MCF 10A (cell line): ENCODE results near the gene PYGL. TPM values are rescaled to one million over a fixed set of nuclear protein-coding genes. Genes with fewer than 3 reads are reported as not detected.

Experiments used
- BruUV-seq: library from RNA; stranded (reverse); fragments of 400-500 nt; replicated peaks from 2 replicates; lab custom pipeline; 2021; lab: Mats Ljungman, UMichigan
- CTCF ChIA-PET: fragments of 300-600 bp; sonication (Branson Sonifier 250); formaldehyde crosslinking; extraction: SDS; loops from one replicate; lab custom pipeline; 2021; ENCODE audit warnings: antibody characterized with exemption, inconsistent platforms; lab: Yijun Ruan, JAX
- POLR2A ChIA-PET: fragments of 300-600, 350-650 bp; sonication (Branson Sonifier 250); formaldehyde crosslinking; extraction: SDS; loops from one replicate; lab custom pipeline; 2020; ENCODE audit warnings: antibody characterized with exemption, inconsistent platforms; lab: Yijun Ruan, JAX
- DNase-seq: peaks from one replicate; pipeline ENCODE4 v3.0.0-alpha.2; 2018; ENCODE audit not compliant: unreplicated experiment
- H3K27ac Mint-ChIP-seq: one replicate; pipeline ENCODE4 v1.8.0; 2022; ENCODE audit warnings: mild to moderate bottlenecking, low read depth, mixed read lengths; ENCODE audit not compliant: unreplicated experiment
- H3K27me3 Mint-ChIP-seq: one replicate; pipeline ENCODE4 v1.8.0; 2022; ENCODE audit warnings: mixed read lengths; ENCODE audit not compliant: insufficient read depth, unreplicated experiment
- H3K36me3 Mint-ChIP-seq: one replicate; pipeline ENCODE4 v1.8.0; 2022; ENCODE audit warnings: mild to moderate bottlenecking, moderate library complexity, mixed read lengths; ENCODE audit not compliant: insufficient read depth, unreplicated experiment
- H3K4me1 Mint-ChIP-seq: one replicate; pipeline ENCODE4 v1.8.0; 2022; ENCODE audit warnings: mixed read lengths; ENCODE audit not compliant: insufficient read depth, unreplicated experiment
- H3K4me3 Mint-ChIP-seq: one replicate; pipeline ENCODE4 v1.8.0; 2022; ENCODE audit warnings: mild to moderate bottlenecking, moderate library complexity, mixed read lengths; ENCODE audit not compliant: unreplicated experiment
- H3K9me3 Mint-ChIP-seq: one replicate; pipeline ENCODE4 v1.8.0; 2022; ENCODE audit warnings: mixed read lengths; ENCODE audit not compliant: unreplicated experiment
- CTCF ChIP-seq: fragments of 200-600 bp; IDR thresholded peaks from one replicate; pipeline ENCODE4 v1.8.0; 2022; ENCODE audit warnings: antibody characterized with exemption, mild to moderate bottlenecking; ENCODE audit not compliant: unreplicated experiment
- intact Hi-C: fragments of 100-400 bp; cut with micrococcal nuclease; formaldehyde crosslinking; loops from 2 replicates; pipeline ENCODE4 v1.14.1; 2022
- total RNA-seq: library from RNA; stranded (reverse); gene quantifications from 2 replicates; pipeline ENCODE4 v1.2.3, GENCODE V29; 2022

PYGL gene
- total RNA-seq, 1 experiment from 2014 or later = 87.3 TPM

- DNase-seq = no peak
- POLR2A ChIA-PET = no interaction called here
- no peak overlapping the region for H3K27ac Mint-ChIP-seq
Measured at GRCh38 chr14:50887476-50887875, 56.8 kb downstream of the PYGL start.

GRCh38 chr14:50883827-50884197, 60.5 kb downstream of the PYGL start:
- Mint-ChIP-seq H3K4me1 (peaks cover 5% of the 10 kb centered on the region), H3K27me3 (no peaks in the 10 kb centered on the region), H3K27ac (no peak overlapping the region), H3K4me3 (no peak overlapping the region), H3K36me3 (peaks cover 11% of the 10 kb centered on the region), H3K9me3 (no peaks in the 10 kb centered on the region)
- ChIA-PET CTCF (interaction anchor here (0.6 kb wide), 2 partner anchors 16 to 324 kb away, joined by 3 to 4 read pairs; partner anchors contain the start of gene ATL1), POLR2A (interaction anchor here (0.7 kb wide), 2 partner anchors 24 to 211 kb away, joined by 3 read pairs; partner anchors contain the start of gene TRIM9)
- DNase-seq = no peak
- intact Hi-C loops = no loop called here
- no peak for TF ChIP-seq CTCF
- BruUV-seq = no TSS peak

More at GRCh38 chr14:50887476-50887875, 56.8 kb downstream of the PYGL start:
- CTCF ChIA-PET = interaction anchor here (0.6 to 1.4 kb wide), 2 partner anchors 27 to 110 kb away, joined by 3 to 5 read pairs; no protein-coding TSS in a partner anchor
- Mint-ChIP-seq H3K4me1 (peaks cover 5% of the 10 kb centered on the region), H3K27me3 (no peaks in the 10 kb centered on the region), H3K9me3 (no peaks in the 10 kb centered on the region), H3K4me3 (no peak overlapping the region), H3K36me3 (peaks cover 11% of the 10 kb centered on the region)
- no peak for TF ChIP-seq CTCF
- BruUV-seq = no TSS peak
- intact Hi-C loops = no loop called here

DNA sequence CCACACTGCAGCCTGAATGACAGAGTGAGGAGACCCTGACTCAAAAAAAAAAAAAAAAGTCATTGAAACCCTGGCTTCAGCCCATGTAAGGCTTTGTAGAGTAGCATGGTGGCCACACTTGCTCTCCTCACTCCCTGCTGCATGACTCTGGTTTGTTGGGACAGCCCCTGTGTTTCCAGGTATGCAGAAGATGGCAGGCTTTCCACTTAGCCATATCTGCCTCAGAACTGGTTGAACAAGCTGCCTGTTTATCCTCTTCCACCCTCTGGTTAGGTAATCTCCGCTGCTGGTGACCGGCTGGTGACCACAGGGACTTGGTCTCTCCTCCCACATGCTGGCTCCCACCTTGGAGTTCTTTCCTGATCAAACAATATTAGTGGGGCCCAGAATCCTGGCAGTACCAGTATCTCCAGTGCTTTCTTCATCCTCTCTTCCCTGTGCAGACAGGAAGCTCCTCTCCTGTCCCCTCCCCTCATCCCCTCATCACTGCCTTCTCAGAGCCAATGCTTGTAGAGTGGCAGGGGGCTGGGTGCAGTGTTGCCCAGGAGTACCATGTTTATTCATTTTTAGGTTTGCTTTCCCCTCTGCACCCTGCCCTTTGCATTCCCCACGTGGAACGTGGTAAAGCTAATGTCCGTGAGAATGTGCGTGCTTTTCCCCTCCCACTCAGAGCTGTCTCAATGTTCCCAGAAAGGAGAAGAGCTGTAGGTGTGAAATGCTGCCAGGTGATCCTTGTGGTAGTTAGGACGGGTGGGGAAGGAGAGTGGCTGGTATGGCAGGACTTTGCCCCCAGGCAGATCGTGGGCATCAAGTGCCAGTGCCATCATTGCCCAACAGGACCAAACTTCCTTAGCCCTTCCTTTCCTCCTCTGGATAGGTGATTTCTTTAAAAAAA, 61.1 kb downstream of the PYGL start:
- no peak for TF ChIP-seq CTCF
- Mint-ChIP-seq H3K36me3 (peaks cover 11% of the 10 kb centered on the region), H3K27me3 (no peaks in the 10 kb centered on the region), H3K4me3 (no peak overlapping the region), H3K9me3 (no peaks in the 10 kb centered on the region), H3K27ac (no peak overlapping the region), H3K4me1 (peaks cover 5% of the 10 kb centered on the region)
- CTCF ChIA-PET = interaction anchor here (0.6 to 1.6 kb wide), 2 partner anchors 16 to 23 kb away, joined by 4 to 6 read pairs; no protein-coding TSS in a partner anchor
- POLR2A ChIA-PET = interaction anchor here (0.7 kb wide), 1 partner anchor 212 kb away, joined by 3 read pairs; the partner anchor contains the start of gene TRIM9
- BruUV-seq = no TSS peak
- no peak for DNase-seq
- intact Hi-C loops = no loop called here

GRCh38 chr14:50875359-50876070, 68.8 kb downstream of the PYGL start:
- POLR2A ChIA-PET = interaction anchor here (0.6 to 0.9 kb wide), 2 partner anchors 25 to 166 kb away, joined by 3 to 8 read pairs; no protein-coding TSS in a partner anchor
- no peak for TF ChIP-seq CTCF
- no peak for DNase-seq
- no peaks in the 10 kb centered on the region for H3K9me3 Mint-ChIP-seq
- no peaks in the 10 kb centered on the region for H3K36me3 Mint-ChIP-seq
- peaks cover 2% of the 10 kb centered on the region for H3K4me1 Mint-ChIP-seq
- CTCF ChIA-PET = no interaction called here
- no peak overlapping the region for H3K4me3 Mint-ChIP-seq
- intact Hi-C loops = no loop called here
- no peak overlapping the region for H3K27ac Mint-ChIP-seq
- no TSS peak for BruUV-seq
- H3K27me3 Mint-ChIP-seq = peaks cover 29% of the 10 kb centered on the region
